PFSK-1 (cell line): ENCODE data around the gene GLS.

Experiments
- FOXP2 ChIP-seq: optimal IDR thresholded peaks from 2 replicates; pipeline ENCODE3; 2011; ENCODE audit warnings: borderline replicate concordance, control low read depth, inconsistent platforms; ENCODE audit not compliant: insufficient read depth; ENCODE audit errors: extremely low read length, extremely low read depth
- POLR2AphosphoS5 ChIP-seq: IDR thresholded peaks from 2 replicates; pipeline ENCODE4 v1.6.1; 2012; ENCODE audit warnings: low read depth, mild to moderate bottlenecking, control low read depth, low read length, moderate library complexity
- REST ChIP-seq, 2 experiments: IDR thresholded peaks; 2 replicates each; pipeline versions ENCODE4 v1.6.1 to v1.8.0; 2011 to 2012; ENCODE audit warnings: low read depth in 2 of 2, low read length in 2 of 2, control low read depth in 1 of 2, inconsistent platforms in 1 of 2, mild to moderate bottlenecking in 1 of 2, moderate library complexity in 1 of 2; ENCODE audit not compliant: insufficient read depth in 1 of 2
- SIN3A ChIP-seq: IDR thresholded peaks from 2 replicates; pipeline ENCODE4 v1.6.1; 2012; ENCODE audit warnings: mild to moderate bottlenecking, low read length, moderate library complexity, borderline replicate concordance; ENCODE audit not compliant: insufficient read depth
- TAF1 ChIP-seq: IDR thresholded peaks from 2 replicates; pipeline ENCODE4 v1.6.1; 2012; ENCODE audit warnings: low read length, control low read depth, borderline replicate concordance; ENCODE audit not compliant: insufficient read depth

GLS gene

GRCh38 chr2:190836767-190837166, 43.9 kb upstream of the GLS start:
- TF ChIP-seq TAF1 (no peak), SIN3A (no peak), POLR2AphosphoS5 (no peak)

- TF ChIP-seq TAF1 (no peak), FOXP2 (no peak), POLR2AphosphoS5 (no peak), SIN3A (no peak), REST (IDR thresholded peaks at IDR 0.05; ENCODE audit: insufficient read depth in 1 of 2, low read depth in 2 of 2, low read length in 2 of 2) (no peak)
These were observed 43.2 kb upstream of the GLS start for GRCh38 chr2:190837420-190837819.

- no peak for TF ChIP-seq SIN3A
- no peak for TF ChIP-seq TAF1
- TF ChIP-seq POLR2AphosphoS5 = no peak
- TF ChIP-seq FOXP2 = no peak
- no peak for TF ChIP-seq REST (IDR thresholded peaks at IDR 0.05; ENCODE audit: insufficient read depth in 1 of 2, low read depth in 2 of 2, low read length in 2 of 2)
These were observed 42.7 kb upstream of the GLS start for GRCh38 chr2:190837952-190838361.

GRCh38 chr2:190838492-190838910, 42.1 kb upstream of the GLS start:
- TF ChIP-seq FOXP2 = no peak
- no peak for TF ChIP-seq SIN3A
- TF ChIP-seq REST (IDR thresholded peaks at IDR 0.05; ENCODE audit: insufficient read depth in 1 of 2, low read depth in 2 of 2, low read length in 2 of 2) = no peak
- TF ChIP-seq POLR2AphosphoS5 = no peak
- TF ChIP-seq TAF1 = no peak

GRCh38 chr2:190840569-190841172, 40.0 kb upstream of the GLS start:
- TF ChIP-seq REST (IDR thresholded peaks at IDR 0.05; ENCODE audit: insufficient read depth in 1 of 2, low read depth in 2 of 2, low read length in 2 of 2) (no peak), POLR2AphosphoS5 (no peak), TAF1 (no peak), FOXP2 (no peak), SIN3A (no peak)
